ENCODE results near the gene THAP6. TPM values are rescaled to one million over a fixed set of nuclear protein-coding genes. Genes with fewer than 3 reads are reported as not detected.

Gene THAP6, protein sequence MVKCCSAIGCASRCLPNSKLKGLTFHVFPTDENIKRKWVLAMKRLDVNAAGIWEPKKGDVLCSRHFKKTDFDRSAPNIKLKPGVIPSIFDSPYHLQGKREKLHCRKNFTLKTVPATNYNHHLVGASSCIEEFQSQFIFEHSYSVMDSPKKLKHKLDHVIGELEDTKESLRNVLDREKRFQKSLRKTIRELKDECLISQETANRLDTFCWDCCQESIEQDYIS
- total RNA-seq = 10 to 100 TPM; 20.6 to 54.1 (median 32.7) TPM

- TF ChIP-seq CTCF (IDR thresholded peaks at IDR 0.05) = peak in 2 of 6 experiments; percentile 8 to 23
- peak; percentile 34 to 94 for TF ChIP-seq POLR2A (IDR thresholded peaks at IDR 0.05)
- intact Hi-C loops (cut with DNase I) = no loop called here
- DNase-seq = peak; percentile 97 to 98
- Histone ChIP-seq H3K9me3 (no peaks in the 10 kb centered on the region), H3K27ac (peak within 1 kb of the TSS; percentile 91 to 97 (median 97)), H3K27me3 (no peaks in the 10 kb centered on the region), H3K4me3 (replicated peaks in 1 of 3) (peak within 1 kb of the TSS; percentile 27 to 91 (median 49)), H3K4me1 (peaks cover 30 to 33% of the 10 kb centered on the region in 2 donors), H3K36me3 (peaks cover 2 to 9% of the 10 kb centered on the region in 2 donors)
- 1% methylated on average over 57 to 58 of the region's 61 CpGs for WGBS, 2 donors
These were observed at the start of gene THAP6, which contains the start of gene RCHY1 for GRCh38 chr4:75514131-75514948. Gene THAP6 (plus strand): TSS chr4:75514473. CDS start chr4:75515453, 980 bp downstream. Gene RCHY1 (minus strand): TSS chr4:75514403. CDS start chr4:75514286, 117 bp downstream.

DNA sequence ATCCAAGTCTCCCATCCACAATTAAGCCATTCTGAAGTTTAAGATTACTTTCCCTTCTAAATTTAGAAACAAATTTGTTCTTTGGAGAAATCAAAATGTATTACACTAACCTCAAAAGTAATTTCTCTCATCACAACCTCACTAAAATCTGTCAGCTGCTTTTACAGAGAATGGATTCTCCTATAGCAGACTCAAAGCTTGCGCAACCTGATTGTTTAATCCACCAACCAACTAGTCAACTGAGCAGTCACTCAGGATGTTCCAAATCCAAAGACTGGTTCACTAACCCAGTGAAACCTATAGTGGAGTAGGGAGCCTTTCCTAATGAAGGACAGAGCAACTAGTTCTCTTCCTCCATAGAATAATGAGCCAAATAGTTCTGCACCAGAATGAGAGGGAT lies 44.4 kb upstream of the THAP6 start:
- Histone ChIP-seq H3K27ac (no peak overlapping the region), H3K36me3 (no peaks in the 10 kb centered on the region), H3K27me3 (no peaks in the 10 kb centered on the region), H3K4me1 (no peaks in the 10 kb centered on the region), H3K4me3 (replicated peaks in 1 of 3) (no peak overlapping the region), H3K9me3 (no peaks in the 10 kb centered on the region)
- WGBS, 2 donors = 97 to 100% methylated on average over 1 of the region's 1 CpG
- intact Hi-C loops (cut with DNase I) = no loop called here
- no peak for TF ChIP-seq POLR2A (IDR thresholded peaks at IDR 0.05)
- TF ChIP-seq CTCF (IDR thresholded peaks at IDR 0.05) = no peak
- DNase-seq = no peak

- no peak for TF ChIP-seq CTCF (IDR thresholded peaks at IDR 0.05)
- no peak for TF ChIP-seq POLR2A (IDR thresholded peaks at IDR 0.05)
- Histone ChIP-seq H3K4me3 (replicated peaks in 1 of 3) (no peak overlapping the region), H3K4me1 (no peaks in the 10 kb centered on the region), H3K9me3 (no peaks in the 10 kb centered on the region), H3K27me3 (no peaks in the 10 kb centered on the region), H3K27ac (no peak overlapping the region), H3K36me3 (no peaks in the 10 kb centered on the region)
- 97 to 98% methylated on average over 1 of the region's 1 CpG for WGBS, 2 donors
- DNase-seq = no peak
- intact Hi-C loops (cut with DNase I) = no loop called here
These were observed 43.5 kb upstream of the THAP6 start for GRCh38 chr4:75470738-75471137.

DNA sequence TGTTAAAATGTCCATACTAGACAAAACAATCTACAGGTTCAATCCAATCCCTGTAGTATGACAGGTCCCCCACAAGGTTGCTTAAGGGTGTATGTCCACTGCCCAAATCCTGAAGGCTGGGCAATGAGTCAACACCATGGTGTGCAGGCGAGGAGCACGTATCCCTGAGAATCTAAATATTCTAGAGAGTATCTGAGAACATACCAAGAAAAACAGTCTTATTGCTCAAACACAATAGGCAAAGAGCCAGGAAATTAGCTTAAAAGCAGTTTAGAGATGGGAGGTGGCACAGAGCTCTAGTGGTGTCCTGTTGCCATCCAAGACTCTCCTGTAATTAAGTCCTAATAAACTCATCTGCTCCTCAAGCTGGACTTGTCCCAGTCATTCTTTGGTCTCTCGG lies 37.1 kb upstream of the THAP6 start:
- H3K9me3 ChIP-seq = no peaks in the 10 kb centered on the region
- intact Hi-C loops (cut with DNase I) = no loop called here
- no peak overlapping the region for H3K27ac ChIP-seq
- no peak overlapping the region for H3K4me3 ChIP-seq (replicated peaks in 1 of 3)
- peaks cover 6 to 19% of the 10 kb centered on the region in 2 donors for H3K36me3 ChIP-seq
- no peaks in the 10 kb centered on the region for H3K4me1 ChIP-seq
- H3K27me3 ChIP-seq = no peaks in the 10 kb centered on the region
- WGBS, 2 donors = 94 to 99% methylated on average over 3 of the region's 3 CpGs
- no peak for DNase-seq
- no peak for TF ChIP-seq POLR2A (IDR thresholded peaks at IDR 0.05)
- TF ChIP-seq CTCF (IDR thresholded peaks at IDR 0.05) = no peak

GRCh38 chr4:75484190-75484589 lies 30.1 kb upstream of the THAP6 start:
- intact Hi-C loops (cut with DNase I) = no loop called here
- WGBS, 2 donors = 45 to 56% methylated on average over 4 of the region's 4 CpGs
- Histone ChIP-seq H3K9me3 (no peaks in the 10 kb centered on the region), H3K27ac (peak overlapping the region in 1 of 3 donors; percentile 33), H3K27me3 (no peaks in the 10 kb centered on the region), H3K4me1 (peaks cover 7 to 9% of the 10 kb centered on the region in 2 donors), H3K36me3 (peaks cover 11 to 27% of the 10 kb centered on the region in 2 donors), H3K4me3 (replicated peaks in 1 of 3) (no peak overlapping the region)
- no peak for TF ChIP-seq CTCF (IDR thresholded peaks at IDR 0.05)
- no peak for TF ChIP-seq POLR2A (IDR thresholded peaks at IDR 0.05)
- DNase-seq = peak; percentile 54 to 68
